Sigmoid colon (tissue), 7 donors: ENCODE data around the gene ROBO4. TPM values are rescaled to one million over a fixed set of nuclear protein-coding genes. Genes with fewer than 3 reads are reported as not detected.

Experiments
- DNase-seq: peaks from one replicate; pipeline ENCODE4 v3.0.0-alpha.2; 2019
- H3K27ac ChIP-seq, 4 donors: fragments of 200-600 bp; sonication (generic); one replicate each; pipeline ENCODE4 v1.5.1; 2016 to 2019; ENCODE audit warnings: mild to moderate bottlenecking in 1 of 4
- H3K27me3 ChIP-seq, 3 donors: fragments of 200-600 bp; sonication (generic); one replicate each; pipeline ENCODE4 v1.5.1; 2019; ENCODE audit warnings: mild to moderate bottlenecking in 1 of 3
- H3K36me3 ChIP-seq, 4 donors: fragments of 200-600 bp; sonication (generic); one replicate each; pipeline ENCODE4 v1.5.1; 2016 to 2019
- H3K4me1 ChIP-seq, 4 donors: fragments of 200-600 bp; sonication (generic); one replicate each; pipeline ENCODE4 v1.5.1; 2017 to 2019
- H3K4me3 ChIP-seq, 4 donors: fragments of 200-600 bp; sonication (generic); one replicate each; pipeline ENCODE4 v1.5.1; 2017 to 2019; ENCODE audit warnings: mild to moderate bottlenecking in 2 of 4, moderate library complexity in 1 of 4
- H3K9me3 ChIP-seq, 4 donors: fragments of 200-600 bp in 3 of 4; sonication (generic) in 3 of 4; one replicate each; pipeline versions ENCODE4 v1.5.1 to v1.6.1; 2013 to 2019
- CTCF ChIP-seq, 4 experiments: fragments of 450-650 bp in 3 of 4; fragments of 200-600 bp in 1 of 4; IDR thresholded peaks; one replicate each; pipeline ENCODE4 v1.5.1; 2016 to 2019; ENCODE audit warnings: antibody characterized with exemption in 4 of 4, mild to moderate bottlenecking in 3 of 4, moderate library complexity in 2 of 4
- EP300 ChIP-seq, 4 donors: sonication (generic); formaldehyde crosslinking; IDR thresholded peaks; one replicate each; pipeline ENCODE4 v1.6.1; 2017; ENCODE audit warnings: antibody characterized with exemption in 4 of 4
- POLR2A ChIP-seq, 2 donors: fragments of 450-650 bp; IDR thresholded peaks; one replicate each; pipeline ENCODE4 v1.6.1; 2016; ENCODE audit warnings: antibody characterized with exemption in 2 of 2, mild to moderate bottlenecking in 2 of 2, moderate library complexity in 2 of 2
- POLR2AphosphoS5 ChIP-seq, 4 donors: sonication (generic); formaldehyde crosslinking; IDR thresholded peaks; one replicate each; pipeline ENCODE4 v1.6.1; 2017; ENCODE audit warnings: antibody characterized with exemption in 4 of 4
- WGBS, 2 donors: extraction: QIAGEN DNeasy Blood & Tissue Kit; methylation state at CpG; one replicate each; pipeline ENCODE4 v1.1.7; 2013; 5-methylcytosine and 5-hydroxymethylcytosine counted together
- intact Hi-C: fragments of 100-400 bp; cut with DNase I; formaldehyde crosslinking; loops from one replicate; pipeline ENCODE4 v1.15.1; 2023
- polyA plus RNA-seq, 3 donors: library from polyadenylated mRNA; stranded (reverse); fragments of 200-250 nt; gene quantifications; one replicate each; pipeline ENCODE4 v1.2.3, GENCODE V29; 2013
- total RNA-seq, 4 donors: library from RNA; depleted of rRNA; stranded (reverse); fragments of >200 nt; gene quantifications; one replicate each; pipeline ENCODE4 v1.1.0, GENCODE V29; 2016
- donor health status: healthy with polysubstance abuse.
- donor health status: Bipolar disorder and iron deficiency.
- donor health status: healthy.

The ROBO4 gene
- total and polyA plus RNA-seq, 7 donors = 0.46 to 13.8 (median 8.1) TPM

GRCh38 chr11:124839128-124839971 lies 58.3 kb downstream of the ROBO4 start:
- Histone ChIP-seq H3K9me3 (no peaks in the 10 kb centered on the region), H3K27ac (no peak overlapping the region), H3K36me3 (no peaks in the 10 kb centered on the region), H3K27me3 (peaks cover 35 to 68% (median 58%) of the 10 kb centered on the region in 3 donors), H3K4me1 (peaks cover 0 to 28% (median 27%) of the 10 kb centered on the region in 4 donors), H3K4me3 (peak overlapping the region in 3 of 4 donors; percentile 17 to 41 (median 37))
- DNase-seq = no peak
- intact Hi-C loops = loop anchor here (5.0 kb wide), 1 partner anchor 38 kb away; no protein-coding TSS in a partner anchor
- no peak for TF ChIP-seq POLR2A (IDR thresholded peaks at IDR 0.05)
- no peak for TF ChIP-seq EP300 (IDR thresholded peaks at IDR 0.05)
- TF ChIP-seq POLR2AphosphoS5 (IDR thresholded peaks at IDR 0.05) = no peak
- TF ChIP-seq CTCF (IDR thresholded peaks at IDR 0.05) = no peak
- WGBS, 2 donors = 1 to 2% methylated on average over 87 of the region's 87 CpGs

- Histone ChIP-seq H3K27ac (no peak overlapping the region), H3K4me1 (peaks cover 0 to 28% (median 27%) of the 10 kb centered on the region in 4 donors), H3K27me3 (peaks cover 32 to 62% (median 52%) of the 10 kb centered on the region in 3 donors), H3K4me3 (peak overlapping the region in 1 of 4 donors; percentile 41), H3K9me3 (no peaks in the 10 kb centered on the region), H3K36me3 (no peaks in the 10 kb centered on the region)
- no peak for DNase-seq
- WGBS, 2 donors = 26 to 31% methylated on average over 5 of the region's 5 CpGs
- intact Hi-C loops = loop anchor here (5.0 kb wide), 1 partner anchor 39 kb away; no protein-coding TSS in a partner anchor
- TF ChIP-seq EP300 (IDR thresholded peaks at IDR 0.05) (no peak), POLR2A (IDR thresholded peaks at IDR 0.05) (no peak)
Measured at GRCh38 chr11:124838805-124839127, 58.9 kb downstream of the ROBO4 start.

- intact Hi-C loops = loop anchor here (1.0 to 5.0 kb wide), 5 partner anchors 37 to 193 kb away; partner anchors contain the start of genes ESAM and MSANTD2
- Histone ChIP-seq H3K27ac (peak overlapping the region in 1 of 4 donors; percentile 84), H3K9me3 (no peaks in the 10 kb centered on the region), H3K27me3 (peaks cover 24 to 50% (median 39%) of the 10 kb centered on the region in 3 donors), H3K4me3 (no peak overlapping the region), H3K36me3 (no peaks in the 10 kb centered on the region), H3K4me1 (peaks cover 0 to 20% (median 17%) of the 10 kb centered on the region in 4 donors)
- TF ChIP-seq EP300 (IDR thresholded peaks at IDR 0.05) = no peak
- TF ChIP-seq CTCF (IDR thresholded peaks at IDR 0.05) = no peak
- no peak for TF ChIP-seq POLR2A (IDR thresholded peaks at IDR 0.05)
- no peak for TF ChIP-seq POLR2AphosphoS5 (IDR thresholded peaks at IDR 0.05)
- 14 to 16% methylated on average over 3 of the region's 3 CpGs for WGBS, 2 donors
- DNase-seq = no peak
Measured at GRCh38 chr11:124837491-124837856, 60.2 kb downstream of the ROBO4 start.

- H3K4me3 ChIP-seq = peak overlapping the region in 2 of 4 donors; percentile 42 to 46
- H3K36me3 ChIP-seq = no peaks in the 10 kb centered on the region
- peak overlapping the region in 2 of 4 donors; percentile 75 to 84 for H3K27ac ChIP-seq
- H3K27me3 ChIP-seq = peaks cover 13 to 34% (median 31%) of the 10 kb centered on the region in 3 donors
- peaks cover 0 to 20% (median 17%) of the 10 kb centered on the region in 4 donors for H3K4me1 ChIP-seq
- no peak for DNase-seq
- TF ChIP-seq POLR2A (IDR thresholded peaks at IDR 0.05) (no peak), POLR2AphosphoS5 (IDR thresholded peaks at IDR 0.05) (no peak), CTCF (IDR thresholded peaks at IDR 0.05) (no peak), EP300 (IDR thresholded peaks at IDR 0.05) (no peak)
- H3K9me3 ChIP-seq = no peaks in the 10 kb centered on the region
- 84 to 92% methylated on average over 8 of the region's 8 CpGs for WGBS, 2 donors
- intact Hi-C loops = loop anchor here (2.0 to 5.0 kb wide), 2 partner anchors 41 to 73 kb away; partner anchors contain the start of gene ESAM
Measured at GRCh38 chr11:124835918-124836317, 61.7 kb downstream of the ROBO4 start.

- WGBS, 2 donors = 15 to 63% methylated on average over 3 of the region's 3 CpGs
- H3K27ac ChIP-seq = no peak overlapping the region
- no peak overlapping the region for H3K4me3 ChIP-seq
- peaks cover 0 to 16% (median 13%) of the 10 kb centered on the region in 4 donors for H3K4me1 ChIP-seq
- H3K36me3 ChIP-seq = no peaks in the 10 kb centered on the region
- TF ChIP-seq EP300 (IDR thresholded peaks at IDR 0.05) (no peak), POLR2A (IDR thresholded peaks at IDR 0.05) (no peak), POLR2AphosphoS5 (IDR thresholded peaks at IDR 0.05) (no peak), CTCF (IDR thresholded peaks at IDR 0.05) (no peak)
- H3K9me3 ChIP-seq = no peaks in the 10 kb centered on the region
- DNase-seq = no peak
- intact Hi-C loops = loop anchor here (5.0 kb wide), 1 partner anchor 43 kb away; no protein-coding TSS in a partner anchor
- H3K27me3 ChIP-seq = peaks cover 9 to 21% (median 18%) of the 10 kb centered on the region in 3 donors
Measured at GRCh38 chr11:124834526-124835180, 63.0 kb downstream of the ROBO4 start.
